ENCODE measurements around the gene NFX1. TPM values are rescaled to one million over a fixed set of nuclear protein-coding genes. Genes with fewer than 3 reads are reported as not detected.
A peak's percentile ranks its signal among the peaks of the same experiment; 100 is the strongest.

The NFX1 gene
- total and polyA plus RNA-seq, 9 of the 15 experiments (the other 6 are each of a cell fraction or from before 2014, with no cell fraction given), result 8.8 to 38.9 (median 26.8) TPM

DNA sequence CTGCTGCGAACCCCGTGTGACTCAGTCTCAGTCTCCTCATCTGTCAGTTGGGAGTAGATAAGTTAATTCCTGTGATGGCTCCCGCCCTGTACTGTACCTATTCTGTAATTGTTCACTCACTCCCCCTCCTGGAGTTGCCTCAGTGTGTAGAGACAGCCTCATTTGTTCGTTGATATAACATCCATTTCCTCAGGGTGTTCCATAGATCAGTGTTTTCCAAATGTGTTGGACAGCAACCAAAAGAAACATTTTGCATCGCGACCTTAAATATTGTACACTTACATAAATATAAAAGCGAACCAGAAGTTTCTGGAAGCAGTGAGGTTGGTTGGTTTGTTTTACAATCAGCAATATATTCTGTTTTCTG is 698 bp downstream of the NFX1 start (continued):
- TF ChIP-seq YY1 (IDR thresholded peaks at IDR 0.05; ENCODE audit: borderline replicate concordance in 1 of 3, control insufficient read depth in 1 of 3, extremely low read depth in 1 of 3, insufficient read depth in 3 of 3, insufficient read length in 1 of 3, insufficient replicate concordance in 2 of 3, low read depth in 1 of 3, low read length in 2 of 3), result peak in 1 of 3 experiments; percentile 61
- TF ChIP-seq ZNF146 (CRISPR knock-in tag; IDR thresholded peaks at IDR 0.05; ENCODE audit: unreplicated experiment), result no peak
- TF ChIP-seq, protein P1, sequence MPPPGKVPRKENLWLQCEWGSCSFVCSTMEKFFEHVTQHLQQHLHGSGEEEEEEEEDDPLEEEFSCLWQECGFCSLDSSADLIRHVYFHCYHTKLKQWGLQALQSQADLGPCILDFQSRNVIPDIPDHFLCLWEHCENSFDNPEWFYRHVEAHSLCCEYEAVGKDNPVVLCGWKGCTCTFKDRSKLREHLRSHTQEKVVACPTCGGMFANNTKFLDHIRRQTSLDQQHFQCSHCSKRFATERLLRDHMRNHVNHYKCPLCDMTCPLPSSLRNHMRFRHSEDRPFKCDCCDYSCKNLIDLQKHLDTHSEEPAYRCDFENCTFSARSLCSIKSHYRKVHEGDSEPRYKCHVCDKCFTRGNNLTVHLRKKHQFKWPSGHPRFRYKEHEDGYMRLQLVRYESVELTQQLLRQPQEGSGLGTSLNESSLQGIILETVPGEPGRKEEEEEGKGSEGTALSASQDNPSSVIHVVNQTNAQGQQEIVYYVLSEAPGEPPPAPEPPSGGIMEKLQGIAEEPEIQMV (tag; conservative IDR thresholded peaks at IDR 0.05; ENCODE audit: low read depth), result no peak
- 0 out of 3 replicates have a peak, but pooled peaks of 1 of the 2 experiments have one; percentile 8 for TF ChIP-seq CBX3 (IDR thresholded peaks at IDR 0.05; ENCODE audit: borderline replicate concordance in 1 of 2, low read length in 2 of 2)
- TF ChIP-seq MTA2 (IDR thresholded peaks at IDR 0.05; ENCODE audit: low read depth), result no peak
- TF ChIP-seq KLF13 (tag; IDR thresholded peaks at IDR 0.05; ENCODE audit: borderline replicate concordance, low read depth), result no peak
- TF ChIP-seq DPF2 (IDR thresholded peaks at IDR 0.05), result peak; percentile 36; the same call in 1 of the 2 replicates
- TF ChIP-seq CREB1 (IDR thresholded peaks at IDR 0.05), result no peak
- no peak for TF ChIP-seq CREB1 (CRISPR knock-in tag; IDR thresholded peaks at IDR 0.05)
- peak; percentile 16 for TF ChIP-seq RBM25 (IDR thresholded peaks at IDR 0.05; ENCODE audit: low read depth, low read length, severe bottlenecking)
- TF ChIP-seq NELFE (IDR thresholded peaks at IDR 0.05; ENCODE audit: insufficient read depth, insufficient read length), result no peak
- TF ChIP-seq ZNF57 (CRISPR knock-in tag; IDR thresholded peaks at IDR 0.05), result no peak
- TF ChIP-seq PML (IDR thresholded peaks at IDR 0.05; ENCODE audit: low read length), result no peak
- TF ChIP-seq MEIS2 (IDR thresholded peaks at IDR 0.05; ENCODE audit: partially characterized antibody), result peak; percentile 58
- 0 out of 4 replicates have a peak, but pooled peaks of 1 of the 2 experiments have one; percentile 20 for TF ChIP-seq SIN3A (IDR thresholded peaks at IDR 0.05; ENCODE audit: borderline replicate concordance in 2 of 2, control insufficient read depth in 1 of 2, low read depth in 2 of 2, low read length in 2 of 2)
- TF ChIP-seq PHF20 (IDR thresholded peaks at IDR 0.05; ENCODE audit: partially characterized antibody), result no peak
- TF ChIP-seq, protein P2, sequence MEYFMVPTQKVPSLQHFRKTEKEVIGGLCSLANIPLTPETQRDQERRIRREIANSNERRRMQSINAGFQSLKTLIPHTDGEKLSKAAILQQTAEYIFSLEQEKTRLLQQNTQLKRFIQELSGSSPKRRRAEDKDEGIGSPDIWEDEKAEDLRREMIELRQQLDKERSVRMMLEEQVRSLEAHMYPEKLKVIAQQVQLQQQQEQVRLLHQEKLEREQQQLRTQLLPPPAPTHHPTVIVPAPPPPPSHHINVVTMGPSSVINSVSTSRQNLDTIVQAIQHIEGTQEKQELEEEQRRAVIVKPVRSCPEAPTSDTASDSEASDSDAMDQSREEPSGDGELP (CRISPR knock-in tag; IDR thresholded peaks at IDR 0.05; ENCODE audit: borderline replicate concordance), result no peak
- TF ChIP-seq SMARCA4 (IDR thresholded peaks at IDR 0.05), result 0 out of 2 replicates have a peak, but pooled peaks have one; percentile 40
- no peak for TF ChIP-seq ZNF263 (CRISPR knock-in tag; IDR thresholded peaks at IDR 0.05; ENCODE audit: borderline replicate concordance)
- no peak for TF ChIP-seq NCOA6 (IDR thresholded peaks at IDR 0.05)
- no peak for TF ChIP-seq NCOR1 (IDR thresholded peaks at IDR 0.05)
- no peak for TF ChIP-seq BHLHE40 (IDR thresholded peaks at IDR 0.05; ENCODE audit: low read length)
- no peak for TF ChIP-seq CHD2 (IDR thresholded peaks at IDR 0.05; ENCODE audit: low read depth, low read length)
- no peak for TF ChIP-seq ZNF232 (CRISPR knock-in tag; IDR thresholded peaks at IDR 0.05)
- TF ChIP-seq, protein P3, sequence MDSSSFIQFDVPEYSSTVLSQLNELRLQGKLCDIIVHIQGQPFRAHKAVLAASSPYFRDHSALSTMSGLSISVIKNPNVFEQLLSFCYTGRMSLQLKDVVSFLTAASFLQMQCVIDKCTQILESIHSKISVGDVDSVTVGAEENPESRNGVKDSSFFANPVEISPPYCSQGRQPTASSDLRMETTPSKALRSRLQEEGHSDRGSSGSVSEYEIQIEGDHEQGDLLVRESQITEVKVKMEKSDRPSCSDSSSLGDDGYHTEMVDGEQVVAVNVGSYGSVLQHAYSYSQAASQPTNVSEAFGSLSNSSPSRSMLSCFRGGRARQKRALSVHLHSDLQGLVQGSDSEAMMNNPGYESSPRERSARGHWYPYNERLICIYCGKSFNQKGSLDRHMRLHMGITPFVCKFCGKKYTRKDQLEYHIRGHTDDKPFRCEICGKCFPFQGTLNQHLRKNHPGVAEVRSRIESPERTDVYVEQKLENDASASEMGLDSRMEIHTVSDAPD (CRISPR knock-in tag; IDR thresholded peaks at IDR 0.05), result no peak
- TF ChIP-seq HMG20A (CRISPR knock-in tag; conservative IDR thresholded peaks at IDR 0.05), result no peak

Measured in K562 (cell line).